Keratinocyte (primary cell): ENCODE data around the gene SPRED2. TPM values are rescaled to one million over a fixed set of nuclear protein-coding genes. Genes with fewer than 3 reads are reported as not detected.

Source experiments
- DNase-seq: peaks from one replicate; pipeline ENCODE4 v3.0.0-alpha.2; 2011; ENCODE audit warnings: low read depth, missing footprints, low spot score
- FAIRE-seq: peaks from 2 replicates; lab custom pipeline; 2011; peaks lifted over from hg19 to GRCh38; lab: Jason Lieb, UNC
- H2AFZ ChIP-seq: 2 replicates; pipeline ENCODE4 v1.6.0; 2012; ENCODE audit warnings: low read length, control low read depth, inconsistent platforms; ENCODE audit not compliant: control insufficient read depth
- H3K27ac ChIP-seq: 2 replicates; pipeline ENCODE4 v1.5.1; 2011; ENCODE audit warnings: low read length; ENCODE audit not compliant: control insufficient read depth, insufficient read depth
- H3K27me3 ChIP-seq: 3 replicates; pipeline ENCODE4 v1.6.0; 2011; ENCODE audit warnings: low read length; ENCODE audit not compliant: control insufficient read depth, insufficient read depth; ENCODE audit errors: extremely low read depth
- H3K36me3 ChIP-seq, 2 experiments: 2 replicates in 1 of 2; 3 replicates in 1 of 2; pipeline ENCODE4 v1.5.1; 2011; ENCODE audit warnings: low read length in 2 of 2, mild to moderate bottlenecking in 1 of 2; ENCODE audit not compliant: control insufficient read depth in 2 of 2, insufficient read depth in 2 of 2; ENCODE audit errors: extremely low read depth in 1 of 2
- H3K4me1 ChIP-seq: 3 replicates; pipeline ENCODE4 v1.5.1; 2011; ENCODE audit warnings: low read length; ENCODE audit not compliant: control insufficient read depth, insufficient read depth; ENCODE audit errors: extremely low read depth
- H3K4me2 ChIP-seq: 3 replicates; pipeline ENCODE4 v1.6.0; 2011; ENCODE audit warnings: low read depth, low read length; ENCODE audit not compliant: control insufficient read depth, insufficient read depth; ENCODE audit errors: extremely low read depth
- H3K4me3 ChIP-seq, 3 experiments: fragments of 200-600 bp in 1 of 3; sonication (generic) in 1 of 3; 2 replicates in 2 of 3; 3 replicates in 1 of 3; pipeline ENCODE4 v1.5.1; 2011 to 2016; ENCODE audit warnings: low read length in 3 of 3, mild to moderate bottlenecking in 3 of 3, control low read depth in 2 of 3, inconsistent platforms in 1 of 3, low read depth in 1 of 3, mixed read lengths in 1 of 3, mixed run types in 1 of 3, moderate library complexity in 1 of 3; ENCODE audit not compliant: control insufficient read depth in 2 of 3, insufficient read depth in 2 of 3; ENCODE audit errors: extremely low read depth in 1 of 3
- H3K79me2 ChIP-seq: 2 replicates; pipeline ENCODE4 v1.6.0; 2012; ENCODE audit warnings: low read length; ENCODE audit not compliant: control insufficient read depth, insufficient read depth
- H3K9ac ChIP-seq: 3 replicates; pipeline ENCODE4 v1.6.0; 2011; ENCODE audit warnings: low read length; ENCODE audit not compliant: control insufficient read depth, insufficient read depth; ENCODE audit errors: extremely low read depth
- H3K9me1 ChIP-seq: 3 replicates; pipeline ENCODE4 v1.6.0; 2011; ENCODE audit warnings: low read length; ENCODE audit not compliant: control insufficient read depth, insufficient read depth; ENCODE audit errors: extremely low read depth
- H3K9me3 ChIP-seq: 2 replicates; pipeline ENCODE4 v1.5.1; 2012; ENCODE audit warnings: low read depth, low read length; ENCODE audit not compliant: control insufficient read depth
- H4K20me1 ChIP-seq: 3 replicates; pipeline ENCODE4 v1.6.0; 2011; ENCODE audit warnings: low read length; ENCODE audit not compliant: control insufficient read depth, insufficient read depth; ENCODE audit errors: extremely low read depth
- CTCF ChIP-seq, 3 experiments: IDR thresholded peaks in 1 of 3; conservative IDR thresholded peaks in 1 of 3; optimal IDR thresholded peaks in 1 of 3; 2 replicates in 2 of 3; 3 replicates in 1 of 3; pipeline versions ENCODE3 to v1.5.1; 2011; ENCODE audit warnings: low read length in 3 of 3, mild to moderate bottlenecking in 3 of 3, moderate library complexity in 2 of 3, control low read depth in 1 of 3, inconsistent platforms in 1 of 3; ENCODE audit not compliant: insufficient read depth in 2 of 3; ENCODE audit errors: extremely low read depth in 1 of 3
- EZH2 ChIP-seq: IDR thresholded peaks from one replicate; pipeline ENCODE4 v1.6.1; 2012; ENCODE audit warnings: inconsistent platforms, mild to moderate bottlenecking, low read length, moderate library complexity
- dilution Hi-C: fragments of 300-500 bp; cut with MboI; formaldehyde crosslinking; loops from one replicate; pipeline ENCODE4 v1.7.0; 2020; ENCODE audit warnings: low sequenced_read_pairs; ENCODE audit not compliant: extremely low pct_ligation_motif_present
- polyA plus RNA-seq, 5 experiments: library from polyadenylated mRNA; depleted of rRNA in 3 of 5; stranded (reverse) in 3 of 5; stranded (forward) in 1 of 5; unstranded in 1 of 5; fragments of >200 nt; gene quantifications; 1 replicate in 1 of 5; 2 replicates in 3 of 5; 3 replicates in 1 of 5; pipeline versions ENCODE4 v1.2.1 to v1.2.3, GENCODE V29; 2011 to 2012; ENCODE audit warnings: missing spikeins in 2 of 5, low read depth in 1 of 5, low replicate concordance in 1 of 5

SPRED2 gene
- polyA plus RNA-seq, 1 donor (not counting 4 experiments of a cell fraction or from before 2014, with no cell fraction given), result 26.8 TPM

GRCh38 chr2:65276609-65277008, 155.8 kb downstream of the SPRED2 start:
- no peak overlapping the region for H3K4me3 ChIP-seq
- no peaks in the 10 kb centered on the region for H4K20me1 ChIP-seq
- H3K27me3 ChIP-seq, result no peaks in the 10 kb centered on the region
- no peak overlapping the region for H2AFZ ChIP-seq
- H3K9ac ChIP-seq, result no peak overlapping the region
- DNase-seq (no peak), FAIRE-seq (no peak)
- peaks cover 8 to 9% of the 10 kb centered on the region in 2 experiments for H3K36me3 ChIP-seq
- no peaks in the 10 kb centered on the region for H3K79me2 ChIP-seq
- TF ChIP-seq CTCF (optimal IDR thresholded peaks at IDR 0.05 in 1 of 3, IDR thresholded peaks at IDR 0.05 in 1 of 3, conservative IDR thresholded peaks at IDR 0.05 in 1 of 3; ENCODE audit: extremely low read depth in 1 of 3, insufficient read depth in 2 of 3, low read length in 3 of 3) (no peak), EZH2 (no peak)
- no peak overlapping the region for H3K27ac ChIP-seq
- H3K4me2 ChIP-seq, result no peak overlapping the region
- H3K4me1 ChIP-seq, result no peaks in the 10 kb centered on the region
- no peaks in the 10 kb centered on the region for H3K9me3 ChIP-seq
- dilution Hi-C loops, result no loop called here
- no peaks in the 10 kb centered on the region for H3K9me1 ChIP-seq

GRCh38 chr2:65275141-65275915, 157.1 kb downstream of the SPRED2 start:
- TF ChIP-seq EZH2 (no peak), CTCF (optimal IDR thresholded peaks at IDR 0.05 in 1 of 3, IDR thresholded peaks at IDR 0.05 in 1 of 3, conservative IDR thresholded peaks at IDR 0.05 in 1 of 3; ENCODE audit: extremely low read depth in 1 of 3, insufficient read depth in 2 of 3, low read length in 3 of 3) (no peak)
- Histone ChIP-seq H3K9me3 (no peaks in the 10 kb centered on the region), H3K9me1 (no peaks in the 10 kb centered on the region), H3K4me1 (no peaks in the 10 kb centered on the region), H3K9ac (no peak overlapping the region), H2AFZ (no peak overlapping the region), H3K4me2 (no peak overlapping the region), H3K27me3 (no peaks in the 10 kb centered on the region), H3K27ac (no peak overlapping the region), H4K20me1 (no peaks in the 10 kb centered on the region), H3K36me3 (peaks cover 9% of the 10 kb centered on the region in 2 experiments), H3K79me2 (no peaks in the 10 kb centered on the region), H3K4me3 (no peak overlapping the region)
- no peak for DNase-seq
- no peak for FAIRE-seq
- dilution Hi-C loops, result no loop called here
